ENCODE results near the gene MROH2A.

The MROH2A gene

GRCh38 chr2:233855345-233855744 is 77.2 kb downstream of the MROH2A start:
- ChIA-PET POLR2A (no interaction called here), CTCF (interaction anchor here (0.6 to 2.2 kb wide), 3 partner anchors 9 to 1607 kb away, joined by 3 to 7 read pairs (median 4); no protein-coding TSS in a partner anchor)
- no peak overlapping the region for H3K4me3 ChIP-seq (ENCODE audit: low read depth, low read length)

GRCh38 chr2:233856184-233856583 is 78.1 kb downstream of the MROH2A start:
- Histone ChIP-seq H3K9me3 (ENCODE audit: control insufficient read depth, insufficient read depth, low read depth, low read length) (no peaks in the 10 kb centered on the region), H3K36me3 (ENCODE audit: control insufficient read depth in 2 of 2, insufficient read depth in 1 of 2, low read length in 2 of 2) (peaks cover 9 to 23% of the 10 kb centered on the region in 2 experiments; a peak in 2 of 3 replicates), H3K4me1 (ENCODE audit: control insufficient read depth, insufficient read depth, low read length) (no peaks in the 10 kb centered on the region), H3K27ac (ENCODE audit: extremely low read depth, low read depth, low read length) (no peak overlapping the region), H3K4me3 (ENCODE audit: low read depth, low read length) (no peak overlapping the region)
- ChIA-PET POLR2A (no interaction called here), CTCF (interaction anchor here (0.5 to 2.5 kb wide), 5 partner anchors 10 to 1890 kb away, joined by 3 to 18 read pairs (median 5); no protein-coding TSS in a partner anchor)
- TF ChIP-seq ZNF654 (tag by site-specific recombination; IDR thresholded peaks at IDR 0.05; ENCODE audit: low read depth) = no peak
- no peak for TF ChIP-seq ZBTB10 (tag by site-specific recombination; IDR thresholded peaks at IDR 0.05)
- no peak for TF ChIP-seq ZNF23 (tag by site-specific recombination; IDR thresholded peaks at IDR 0.05; ENCODE audit: borderline replicate concordance)
- no peak for TF ChIP-seq ZNF16 (tag by site-specific recombination; IDR thresholded peaks at IDR 0.05; ENCODE audit: low read depth)
- TF ChIP-seq ZSCAN18 (tag by site-specific recombination; IDR thresholded peaks at IDR 0.05) = no peak
- TF ChIP-seq ZFP41 (tag by site-specific recombination; IDR thresholded peaks at IDR 0.05; ENCODE audit: borderline replicate concordance) = no peak
- TF ChIP-seq ZNF664 (tag by site-specific recombination; IDR thresholded peaks at IDR 0.05) = no peak
- TF ChIP-seq ZNF776 (tag by site-specific recombination; IDR thresholded peaks at IDR 0.05; ENCODE audit: borderline replicate concordance) = no peak
- no peak for TF ChIP-seq ZNF37A (tag by site-specific recombination; IDR thresholded peaks at IDR 0.05)

More at GRCh38 chr2:233855345-233855744, 77.2 kb downstream of the MROH2A start:
- Histone ChIP-seq H3K36me3 (ENCODE audit: control insufficient read depth in 2 of 2, insufficient read depth in 1 of 2, low read length in 2 of 2) (peaks cover 17 to 32% of the 10 kb centered on the region in 2 experiments; a peak in 2 of 3 replicates), H3K4me1 (ENCODE audit: control insufficient read depth, insufficient read depth, low read length) (no peaks in the 10 kb centered on the region), H3K27ac (ENCODE audit: extremely low read depth, low read depth, low read length) (no peak overlapping the region), H3K9me3 (ENCODE audit: control insufficient read depth, insufficient read depth, low read depth, low read length) (no peaks in the 10 kb centered on the region)
- TF ChIP-seq OVOL3 (tag by site-specific recombination; IDR thresholded peaks at IDR 0.05) = no peak
- no peak for TF ChIP-seq PATZ1 (tag by site-specific recombination; IDR thresholded peaks at IDR 0.05)
- TF ChIP-seq ZSCAN16 (tag by site-specific recombination; IDR thresholded peaks at IDR 0.05) = no peak
- TF ChIP-seq ZNF510 (tag by site-specific recombination; IDR thresholded peaks at IDR 0.05; ENCODE audit: insufficient replicate concordance) = no peak
- no peak for TF ChIP-seq ZNF140 (tag by site-specific recombination; IDR thresholded peaks at IDR 0.05)
- no peak for TF ChIP-seq ZBTB21 (tag by site-specific recombination; IDR thresholded peaks at IDR 0.05)
- TF ChIP-seq ZEB2 (tag by site-specific recombination; IDR thresholded peaks at IDR 0.05) = no peak
- TF ChIP-seq ZNF26 (tag by site-specific recombination; IDR thresholded peaks at IDR 0.05) = no peak
- TF ChIP-seq ZNF138 (tag by site-specific recombination; IDR thresholded peaks at IDR 0.05; ENCODE audit: borderline replicate concordance) = no peak
- TF ChIP-seq HIC1 (tag by site-specific recombination; IDR thresholded peaks at IDR 0.05) = no peak
- TF ChIP-seq ZBTB6 (tag by site-specific recombination; IDR thresholded peaks at IDR 0.05) = no peak
- TF ChIP-seq ZNF623 (tag by site-specific recombination; IDR thresholded peaks at IDR 0.05) = no peak

All from HEK293 (cell line).